Brain microvascular endothelial cell (primary cell): ENCODE results near the gene DPYSL5.

ENCODE experiments used
- DNase-seq: peaks from one replicate; pipeline ENCODE4 v3.0.0-alpha.2; 2020
- H3K27ac ChIP-seq: fragments of 250-450 bp; sonication (Bioruptor Pico); 2 replicates; pipeline ENCODE4 v1.5.1; 2020; ENCODE audit warnings: mild to moderate bottlenecking, moderate library complexity
- H3K27me3 ChIP-seq: fragments of 250-450 bp; sonication (Bioruptor Pico); replicated peaks from 2 replicates; pipeline ENCODE4 v1.5.1; 2020; ENCODE audit warnings: mild to moderate bottlenecking
- H3K36me3 ChIP-seq: fragments of 250-450 bp; sonication (Bioruptor Pico); replicated peaks from 2 replicates; pipeline ENCODE4 v1.5.1; 2020; ENCODE audit warnings: mild to moderate bottlenecking
- H3K4me3 ChIP-seq: 2 replicates; pipeline ENCODE4 v1.5.1; 2011; ENCODE audit warnings: low read depth, mild to moderate bottlenecking, control low read depth, low read length, moderate library complexity
- in situ Hi-C: cut with HindIII; loops from 2 replicates; pipeline ENCODE4 v1.10.0; 2017; ENCODE audit warnings: low sequenced_read_pairs, low pct_ligation_motif_present
- TF ChIP-seq, protein P1 (sequence below): IDR thresholded peaks from 2 replicates; pipeline ENCODE4 v1.5.1; 2011; ENCODE audit warnings: low read depth, mild to moderate bottlenecking, moderate library complexity, low read length, control low read depth, inconsistent platforms; ENCODE audit errors: missing control alignments

DPYSL5 gene

DNA sequence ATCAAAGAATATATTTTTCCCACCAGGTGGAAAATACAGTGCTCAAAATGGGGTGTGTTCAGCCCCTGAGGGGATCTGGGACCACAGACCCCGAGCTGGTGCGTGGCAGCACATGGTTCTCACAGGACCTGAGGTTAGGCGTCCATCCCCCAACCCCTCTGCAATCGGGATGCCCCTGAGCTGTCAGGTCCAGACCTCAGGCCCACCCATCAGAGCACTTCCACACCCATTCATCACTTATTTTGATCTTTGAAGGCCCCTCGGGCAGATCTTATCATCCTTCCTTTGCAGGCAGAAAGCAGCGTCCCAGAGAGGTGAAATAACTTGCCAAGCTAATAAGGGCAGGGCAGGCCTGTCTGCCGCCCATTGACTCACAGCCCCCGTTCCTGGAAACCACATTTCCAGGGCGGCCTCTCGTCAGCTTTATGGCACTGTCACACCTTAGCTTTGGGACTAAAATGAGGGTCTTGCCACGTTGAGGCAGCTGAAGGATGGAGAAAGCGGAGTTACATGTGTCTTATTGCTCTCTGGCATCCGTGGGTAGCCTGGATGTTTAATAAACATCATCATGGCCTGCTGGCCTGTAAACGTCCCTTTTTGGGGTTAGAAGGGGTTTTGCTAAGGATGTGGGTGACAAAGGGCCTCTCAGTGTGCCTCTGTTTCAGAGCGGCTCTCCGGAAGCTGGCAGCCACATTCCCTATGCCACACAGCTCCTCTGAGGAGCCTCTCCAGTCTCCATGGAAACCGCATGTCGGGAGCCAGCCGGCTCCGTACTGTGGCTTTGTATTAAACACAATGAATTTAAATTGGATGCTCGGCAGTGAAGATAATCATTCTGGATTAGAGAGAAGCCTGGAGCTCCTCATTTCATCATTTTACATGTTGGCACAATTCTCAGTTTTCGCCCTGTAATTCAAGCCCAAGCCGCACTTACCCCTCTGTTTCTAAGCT is 64.3 kb downstream of the DPYSL5 start:
- Histone ChIP-seq H3K4me3 (no peak overlapping the region), H3K27ac (no peak overlapping the region), H3K27me3 (peaks cover 51% of the 10 kb centered on the region), H3K36me3 (no peaks in the 10 kb centered on the region)
- TF ChIP-seq, protein P1, sequence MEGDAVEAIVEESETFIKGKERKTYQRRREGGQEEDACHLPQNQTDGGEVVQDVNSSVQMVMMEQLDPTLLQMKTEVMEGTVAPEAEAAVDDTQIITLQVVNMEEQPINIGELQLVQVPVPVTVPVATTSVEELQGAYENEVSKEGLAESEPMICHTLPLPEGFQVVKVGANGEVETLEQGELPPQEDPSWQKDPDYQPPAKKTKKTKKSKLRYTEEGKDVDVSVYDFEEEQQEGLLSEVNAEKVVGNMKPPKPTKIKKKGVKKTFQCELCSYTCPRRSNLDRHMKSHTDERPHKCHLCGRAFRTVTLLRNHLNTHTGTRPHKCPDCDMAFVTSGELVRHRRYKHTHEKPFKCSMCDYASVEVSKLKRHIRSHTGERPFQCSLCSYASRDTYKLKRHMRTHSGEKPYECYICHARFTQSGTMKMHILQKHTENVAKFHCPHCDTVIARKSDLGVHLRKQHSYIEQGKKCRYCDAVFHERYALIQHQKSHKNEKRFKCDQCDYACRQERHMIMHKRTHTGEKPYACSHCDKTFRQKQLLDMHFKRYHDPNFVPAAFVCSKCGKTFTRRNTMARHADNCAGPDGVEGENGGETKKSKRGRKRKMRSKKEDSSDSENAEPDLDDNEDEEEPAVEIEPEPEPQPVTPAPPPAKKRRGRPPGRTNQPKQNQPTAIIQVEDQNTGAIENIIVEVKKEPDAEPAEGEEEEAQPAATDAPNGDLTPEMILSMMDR = no peak
- in situ Hi-C loops = no loop called here
- DNase-seq = no peak

DNA sequence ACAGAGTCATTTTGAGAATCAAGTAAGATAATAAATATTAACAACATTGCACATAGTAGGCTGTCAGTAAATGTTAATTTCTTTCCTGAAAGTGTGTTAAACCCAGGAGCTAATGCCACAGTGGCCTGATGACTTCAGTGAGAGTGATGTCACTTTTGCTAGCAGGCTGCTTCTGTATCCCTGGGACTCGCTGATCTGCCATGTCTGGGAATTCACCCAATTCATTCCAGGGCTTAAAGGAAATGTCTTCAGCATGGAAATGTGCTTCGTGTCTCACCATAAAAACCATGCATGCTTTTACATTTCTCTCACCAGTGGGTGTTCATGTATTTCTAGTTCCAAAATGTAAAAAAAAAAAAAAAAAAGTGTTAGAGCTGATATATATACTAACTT is 65.7 kb downstream of the DPYSL5 start:
- Histone ChIP-seq H3K27ac (no peak overlapping the region), H3K27me3 (peaks cover 48% of the 10 kb centered on the region), H3K36me3 (no peaks in the 10 kb centered on the region), H3K4me3 (no peak overlapping the region)
- in situ Hi-C loops = no loop called here
- DNase-seq = peak; percentile 5
- TF ChIP-seq, protein P1 = no peak

DNA sequence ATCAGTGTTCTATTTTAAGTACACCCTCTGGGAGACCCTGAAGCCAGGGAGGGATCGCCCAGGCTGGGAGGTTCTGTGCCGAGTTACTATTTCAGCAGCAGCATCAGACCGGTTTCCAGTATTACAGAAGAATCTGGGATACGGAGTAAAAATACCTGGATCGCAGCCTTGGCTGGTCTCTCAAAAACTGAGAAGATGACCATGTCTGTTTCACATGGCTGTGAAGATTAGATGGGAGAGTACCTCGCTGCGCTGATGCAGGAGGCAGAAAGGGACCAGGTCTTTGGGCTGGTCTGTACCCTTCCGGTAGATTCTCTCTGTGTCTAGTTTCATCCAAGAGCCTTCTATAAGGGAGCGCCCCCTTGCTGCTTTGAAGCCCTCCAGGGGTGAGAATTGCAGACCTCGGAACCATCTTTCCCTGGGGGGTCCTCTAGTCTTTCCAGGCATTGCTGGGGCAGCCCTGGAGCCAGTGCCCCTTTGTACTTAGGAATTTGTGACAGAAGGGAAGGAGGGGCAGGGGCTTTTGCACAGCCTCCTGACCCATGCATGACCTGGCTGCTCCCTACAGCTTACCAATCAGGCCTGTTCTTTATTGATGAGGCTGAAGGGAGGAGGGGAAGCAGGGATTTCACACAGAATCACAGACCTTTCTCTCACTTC is 66.2 kb downstream of the DPYSL5 start:
- no peaks in the 10 kb centered on the region for H3K36me3 ChIP-seq
- no peak for DNase-seq
- H3K4me3 ChIP-seq = no peak overlapping the region
- H3K27me3 ChIP-seq = peaks cover 48% of the 10 kb centered on the region
- no peak overlapping the region for H3K27ac ChIP-seq
- in situ Hi-C loops = no loop called here
- TF ChIP-seq, protein P1 = no peak

DNA sequence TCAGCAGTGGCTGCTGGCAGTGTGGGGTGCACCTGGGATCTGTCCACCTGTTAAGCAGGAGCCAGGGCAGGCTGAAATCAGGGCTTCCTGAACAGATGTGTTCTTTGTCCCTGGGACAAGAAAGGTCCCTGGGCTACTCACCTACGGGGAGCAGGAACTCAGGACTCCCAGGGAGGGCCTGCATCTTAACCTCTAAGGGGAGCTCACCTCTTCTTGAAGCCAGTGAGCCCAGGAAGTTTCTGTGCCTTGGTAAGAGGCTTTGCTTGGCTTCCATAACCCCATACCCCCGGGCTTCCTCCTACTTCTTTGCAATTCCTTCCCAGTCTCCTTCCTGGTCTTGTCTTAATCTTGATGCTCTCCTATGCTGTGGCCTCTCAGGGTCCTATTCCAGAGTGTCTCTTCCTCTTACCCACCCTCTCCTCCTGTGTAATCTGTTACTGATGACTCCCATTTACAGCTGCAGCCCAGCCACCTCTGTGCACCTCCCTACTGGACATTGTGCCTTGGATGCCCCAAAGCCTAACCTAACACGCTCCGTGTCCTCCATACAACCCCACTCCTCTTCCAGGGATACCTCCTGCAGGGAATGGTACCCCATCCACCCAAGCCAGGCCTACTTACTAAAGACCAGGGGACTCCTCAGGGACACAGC is 66.9 kb downstream of the DPYSL5 start:
- no peaks in the 10 kb centered on the region for H3K36me3 ChIP-seq
- no peak for DNase-seq
- H3K27ac ChIP-seq = no peak overlapping the region
- H3K4me3 ChIP-seq = no peak overlapping the region
- in situ Hi-C loops = no loop called here
- H3K27me3 ChIP-seq = peaks cover 48% of the 10 kb centered on the region
- TF ChIP-seq, protein P1 = no peak

DNA sequence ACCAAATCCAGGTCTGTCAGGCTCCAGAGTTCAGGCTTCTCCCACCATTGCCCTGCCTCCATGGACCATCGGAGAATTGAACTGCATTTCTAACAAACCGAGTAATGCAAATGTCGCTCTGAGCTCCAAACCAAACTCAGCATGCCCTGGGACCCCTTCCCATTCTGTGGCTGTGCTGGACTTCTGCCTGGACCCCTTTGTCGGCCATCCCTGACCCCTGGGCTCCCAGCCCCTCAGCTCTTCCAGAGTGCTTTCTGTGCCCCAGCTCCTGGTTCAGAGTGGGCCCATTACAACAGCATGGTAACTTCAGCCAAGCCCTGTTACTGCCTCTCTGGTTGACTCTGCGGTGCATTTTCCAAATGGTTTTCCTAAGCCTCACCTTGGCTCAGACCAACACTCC is 67.4 kb downstream of the DPYSL5 start:
- Histone ChIP-seq H3K4me3 (no peak overlapping the region), H3K27me3 (peaks cover 48% of the 10 kb centered on the region), H3K27ac (no peak overlapping the region), H3K36me3 (no peaks in the 10 kb centered on the region)
- DNase-seq = no peak
- TF ChIP-seq, protein P1 = no peak
- in situ Hi-C loops = no loop called here
